PC-3 (cell line): ENCODE measurements around the gene AIFM3.

Source experiments
- CTCF ChIP-seq: fragments of 300-600 bp; sonication (generic); conservative IDR thresholded peaks from 2 replicates; pipeline ENCODE4 v1.5.1; 2017; ENCODE audit warnings: antibody characterized with exemption, low read depth, mild to moderate bottlenecking, low read length
- EZH2 ChIP-seq: fragments of 300-600 bp; sonication (generic); IDR thresholded peaks from one replicate; pipeline ENCODE4 v1.6.1; 2017; ENCODE audit warnings: antibody characterized with exemption, mild to moderate bottlenecking, low read length; ENCODE audit not compliant: unreplicated experiment
- EZH2phosphoT487 ChIP-seq: fragments of 300-600 bp; sonication (generic); IDR thresholded peaks from 2 replicates; pipeline ENCODE4 v1.6.1; 2018; ENCODE audit warnings: mild to moderate bottlenecking, antibody characterized with exemption, low read length, borderline replicate concordance

DNA sequence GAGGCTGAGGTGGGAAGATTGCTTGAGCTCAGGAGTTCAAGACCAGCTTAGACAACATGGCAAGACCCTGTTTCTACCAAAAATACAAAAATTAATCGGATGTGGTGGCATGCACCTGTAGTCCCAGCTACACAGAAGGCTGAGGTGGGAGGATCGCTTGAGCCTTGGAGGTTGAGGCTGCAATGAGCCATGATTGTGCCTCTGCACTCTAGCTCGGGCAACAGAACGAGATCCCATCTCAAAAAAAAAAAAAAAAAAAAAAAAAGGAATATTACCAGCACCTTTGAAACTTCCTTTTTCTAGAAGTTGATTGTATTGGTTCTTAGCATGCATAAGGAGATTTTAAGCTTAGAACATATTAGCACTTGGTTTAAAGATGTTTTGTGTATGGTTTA is 38.5 kb upstream of the AIFM3 start:
- TF ChIP-seq CTCF (no peak), EZH2 (no peak), EZH2phosphoT487 (no peak)
